NCI-H2227 (cell line): Measurements from ENCODE around the gene ASTN2.

Experiments
- DNase-seq: peaks from one replicate; lab custom pipeline; 2025; ENCODE audit not compliant: unreplicated experiment; lab: John Stamatoyannopoulos, UW

The ASTN2 gene

DNA sequence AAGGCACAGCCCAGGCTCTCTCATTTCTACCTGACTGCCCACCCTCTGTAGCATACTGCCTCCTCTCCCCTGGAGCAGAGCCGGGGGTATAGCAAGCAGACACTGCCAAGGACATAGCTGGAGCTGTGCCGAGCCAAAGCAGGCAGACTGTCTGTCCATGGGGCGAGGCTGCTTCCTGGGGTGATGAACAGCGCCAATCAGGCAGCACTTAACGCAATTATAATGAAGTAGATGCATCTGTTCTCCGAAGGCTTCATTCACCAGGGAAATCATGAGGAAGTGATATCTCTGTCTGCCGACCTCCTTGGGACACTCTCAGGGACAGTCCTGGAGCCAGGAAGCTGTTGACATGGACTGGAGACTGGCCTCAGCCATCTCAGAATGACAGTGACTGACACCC is 230.7 kb downstream of the ASTN2 start:
- peak; percentile 19 for DNase-seq

DNA sequence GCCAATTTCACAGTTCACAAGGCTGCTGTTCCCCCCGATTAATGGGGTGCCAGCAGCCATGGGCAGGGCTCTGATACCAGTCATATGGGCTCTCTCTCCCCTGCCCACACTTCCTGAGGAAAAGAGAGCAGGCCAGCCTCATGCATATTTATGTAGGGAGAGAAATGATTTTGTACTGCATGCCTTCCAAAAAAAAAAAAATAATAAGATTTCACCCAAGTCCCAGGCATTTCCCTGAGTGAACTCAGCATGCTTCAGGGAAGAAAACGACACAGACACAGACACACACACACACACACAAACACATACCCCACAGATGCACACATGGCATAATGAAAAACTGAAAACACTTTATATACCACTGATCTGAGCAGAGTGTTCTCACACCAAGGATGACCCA is 232.8 kb downstream of the ASTN2 start:
- DNase-seq: no peak

- DNase-seq: no peak
Observed at GRCh38 chr9:117180896-117181445, 233.9 kb downstream of the ASTN2 start.

- peak; percentile 22 for DNase-seq
Observed at GRCh38 chr9:117178596-117179375, 236.1 kb downstream of the ASTN2 start.

GRCh38 chr9:117170567-117170966 is 244.3 kb downstream of the ASTN2 start:
- no peak for DNase-seq

GRCh38 chr9:117169089-117169621 is 245.7 kb downstream of the ASTN2 start:
- no peak for DNase-seq

DNA sequence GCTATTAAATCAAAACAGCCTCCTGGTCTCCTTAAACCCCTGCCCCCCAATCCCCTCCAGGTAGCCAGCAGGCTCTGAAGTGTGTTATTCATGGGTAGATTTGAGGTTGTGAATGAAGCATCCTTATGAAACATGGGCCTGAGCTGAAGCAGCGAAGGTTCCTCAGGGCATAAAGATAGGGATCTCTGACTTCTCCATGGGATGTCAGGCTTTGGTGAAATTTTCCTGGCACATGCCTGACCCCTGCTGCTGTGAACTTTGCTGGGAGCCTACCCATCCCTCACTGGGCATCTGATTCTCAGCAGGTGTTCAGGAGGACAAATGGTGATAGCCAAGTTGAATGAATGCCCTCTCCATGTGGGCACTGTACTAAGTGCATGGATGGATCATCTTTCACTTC is 250.3 kb downstream of the ASTN2 start:
- no peak for DNase-seq

- no peak for DNase-seq
Observed at GRCh38 chr9:117160254-117160653, 254.6 kb downstream of the ASTN2 start.

GRCh38 chr9:117156771-117157535 is 257.9 kb downstream of the ASTN2 start:
- no peak for DNase-seq

GRCh38 chr9:117156144-117156688 is 258.6 kb downstream of the ASTN2 start:
- no peak for DNase-seq

DNA sequence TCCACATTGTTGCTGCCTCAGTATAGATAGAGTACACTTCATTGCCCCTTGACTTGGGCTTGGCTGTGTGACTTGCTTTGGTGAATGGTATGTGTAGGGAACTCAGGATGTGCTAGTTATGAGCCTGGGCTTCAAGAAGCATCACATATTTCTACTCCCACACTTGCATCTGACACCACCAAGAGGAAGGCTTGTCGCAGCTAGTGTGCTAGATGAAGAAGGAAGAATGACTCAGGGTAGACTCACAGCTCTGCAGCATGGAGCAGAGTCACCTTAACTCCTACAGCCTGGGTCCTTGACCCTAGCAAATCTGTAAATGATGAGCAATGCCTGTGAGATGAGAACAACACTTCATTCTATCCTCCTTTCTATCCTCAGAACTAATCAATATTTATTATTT is 261.8 kb downstream of the ASTN2 start:
- no peak for DNase-seq

DNA sequence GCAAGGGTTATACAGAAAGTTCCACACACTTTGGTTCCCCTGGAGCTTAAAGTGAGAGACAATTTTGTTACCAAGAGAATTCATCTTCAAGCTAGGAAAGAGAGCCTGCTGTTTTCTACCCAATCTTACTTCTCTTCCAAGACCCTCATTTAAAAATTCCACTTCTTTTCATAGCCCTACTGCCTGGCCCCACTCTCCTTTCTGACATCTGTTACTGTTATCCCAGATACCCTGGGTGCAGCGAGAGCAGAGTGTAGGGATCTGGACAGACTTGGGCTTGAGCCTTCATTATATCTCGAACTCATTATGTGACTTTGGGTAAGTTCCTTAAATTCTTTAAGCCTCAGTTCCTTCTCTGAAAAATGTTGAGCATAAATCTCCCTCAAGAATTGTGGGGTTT is 263.1 kb downstream of the ASTN2 start:
- DNase-seq: no peak

DNA sequence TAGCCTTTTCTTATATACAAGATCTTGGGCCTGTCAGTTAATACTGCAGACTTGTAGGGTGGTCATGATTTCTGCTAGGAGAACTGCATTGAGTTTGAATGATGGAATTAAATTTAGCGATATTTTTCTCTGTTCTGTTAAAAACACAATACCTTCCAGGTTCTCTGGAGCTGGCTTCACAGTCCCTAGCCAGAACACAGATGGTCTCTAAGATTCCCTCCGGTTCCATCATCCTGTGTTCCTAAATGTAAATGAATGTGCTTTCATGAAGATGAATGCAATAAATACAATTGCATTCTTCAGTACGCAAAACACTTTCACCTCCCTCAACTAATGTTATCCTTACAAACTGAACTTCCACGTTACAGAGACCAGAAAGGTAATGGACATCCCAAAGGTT is 264.9 kb downstream of the ASTN2 start:
- no peak for DNase-seq

GRCh38 chr9:117145811-117146490 is 268.9 kb downstream of the ASTN2 start:
- DNase-seq: no peak

DNA sequence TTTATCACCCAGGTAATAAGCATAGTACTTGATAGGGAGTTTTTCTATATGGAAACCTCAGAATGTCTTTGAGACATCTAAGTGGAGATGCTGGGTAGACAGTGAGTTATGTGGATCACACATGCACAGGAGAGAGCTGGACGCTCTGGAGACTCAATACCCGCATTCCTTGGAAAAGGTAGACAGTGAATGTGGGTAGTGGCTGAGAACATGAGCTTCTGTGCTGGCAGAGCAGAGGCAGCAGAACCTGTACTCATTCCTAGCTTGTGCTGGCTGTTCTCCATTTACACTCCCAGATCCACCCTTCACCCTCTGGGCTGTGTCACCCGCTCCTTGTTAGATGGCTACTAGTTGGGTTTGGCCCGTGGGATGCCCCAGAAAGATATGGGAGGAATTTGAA is 269.8 kb downstream of the ASTN2 start:
- no peak for DNase-seq

- no peak for DNase-seq
Observed at GRCh38 chr9:117138231-117138630, 276.6 kb downstream of the ASTN2 start.

DNA sequence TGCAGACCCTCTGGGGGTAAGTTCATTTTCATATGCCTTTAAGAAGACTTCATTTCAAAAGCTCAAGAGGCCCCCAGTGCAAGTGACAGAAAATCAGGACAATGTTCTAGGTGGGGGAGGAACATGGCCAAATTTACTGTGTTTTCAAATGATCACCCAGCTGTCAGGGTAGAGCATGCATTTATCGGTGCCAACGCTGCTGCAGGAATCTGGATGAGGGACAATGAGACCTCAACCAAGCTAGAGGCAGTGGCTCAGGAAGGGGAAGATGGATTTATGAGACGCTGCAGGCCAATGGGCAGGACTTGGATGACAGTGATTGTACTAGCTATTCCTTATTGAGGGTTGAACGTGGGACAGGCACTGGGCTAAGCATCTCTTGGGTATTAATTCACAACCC is 278.4 kb downstream of the ASTN2 start:
- no peak for DNase-seq

GRCh38 chr9:117135501-117136098 is 279.3 kb downstream of the ASTN2 start:
- no peak for DNase-seq

DNA sequence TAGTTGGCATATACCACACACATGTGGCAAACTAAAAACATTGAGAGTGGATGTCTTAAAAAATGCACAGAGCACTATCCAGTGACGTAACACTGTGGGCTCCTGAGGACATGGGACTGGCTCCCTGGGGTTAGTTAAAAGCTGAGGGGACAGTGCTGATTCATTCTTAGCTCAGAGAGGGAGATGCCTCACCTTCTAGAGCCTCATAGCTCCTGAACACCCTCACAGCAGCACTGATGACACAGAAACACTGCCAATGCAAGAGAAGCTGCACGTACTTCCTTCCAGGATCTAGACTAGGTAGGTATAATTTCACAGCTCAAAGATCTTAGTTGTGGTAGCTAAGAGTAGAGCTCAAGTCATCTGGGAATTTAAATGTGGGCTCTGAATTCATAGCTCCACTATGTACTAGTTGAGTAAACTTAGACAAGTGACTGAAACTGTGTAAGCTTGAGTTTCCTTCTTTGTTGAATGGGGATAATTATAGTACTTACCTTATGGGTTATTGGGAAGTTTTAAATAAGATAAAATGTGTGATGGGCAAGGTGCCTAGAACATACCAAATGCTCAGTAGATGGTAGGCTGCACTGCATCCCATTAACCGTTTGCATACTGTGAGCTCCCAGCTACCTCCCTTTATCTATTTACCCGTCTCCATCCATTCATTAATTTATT is 279.9 kb downstream of the ASTN2 start:
- no peak for DNase-seq

DNA sequence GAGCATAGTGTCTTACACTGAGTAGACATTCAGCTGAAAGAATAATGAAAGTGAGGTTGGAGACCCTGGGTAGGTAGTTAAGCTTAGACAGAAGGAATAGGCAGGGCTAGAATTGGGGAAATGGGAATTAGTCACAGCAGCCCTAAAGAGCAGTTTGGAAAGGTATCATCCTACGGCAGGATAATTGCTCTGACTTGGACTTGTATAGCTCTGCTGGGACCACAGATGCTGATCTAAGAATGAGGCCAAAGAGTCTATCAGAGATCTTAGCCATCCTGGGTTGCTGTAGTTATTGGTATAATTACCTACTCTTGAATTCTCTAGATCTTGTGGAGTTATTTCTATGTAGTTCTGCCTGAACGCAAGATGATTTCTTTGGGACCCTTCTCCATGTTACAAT is 288.0 kb downstream of the ASTN2 start:
- no peak for DNase-seq
